GM20000 (cell line): ENCODE results near the gene BORCS8.

Experiments used
- DNase-seq: peaks from one replicate; pipeline ENCODE4 v3.0.0; 2012; ENCODE audit warnings: low spot score
- TF ChIP-seq, protein P1 (sequence below): IDR thresholded peaks from 2 replicates; pipeline ENCODE4 v1.5.1; 2012; ENCODE audit warnings: mild to moderate bottlenecking, control low read depth; ENCODE audit errors: extremely low read depth, missing control alignments

The BORCS8 gene

DNA sequence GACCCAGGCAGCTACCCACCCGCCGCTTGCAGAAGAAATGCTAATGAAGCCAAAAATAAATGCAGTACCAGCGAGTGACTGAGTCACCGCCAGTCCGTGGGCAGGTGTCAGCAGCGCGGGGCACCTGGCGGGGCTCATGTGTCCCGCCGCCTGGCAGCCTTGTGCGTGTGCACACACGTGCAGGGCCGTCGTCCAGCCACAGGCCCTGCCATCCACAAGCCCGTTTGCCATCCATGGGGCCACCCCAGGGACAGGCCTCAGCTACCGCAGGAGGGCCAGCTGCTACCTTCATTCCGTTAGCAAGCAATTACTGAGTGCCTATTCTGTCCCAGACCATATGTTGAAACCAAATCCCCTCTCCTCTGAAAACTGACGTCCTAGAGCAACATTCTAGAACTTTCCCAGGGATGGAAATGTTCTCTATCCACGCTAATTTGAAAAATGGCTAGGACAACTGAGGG is 40.3 kb upstream of the BORCS8 start:
- DNase-seq, result no peak
- TF ChIP-seq, protein P1, sequence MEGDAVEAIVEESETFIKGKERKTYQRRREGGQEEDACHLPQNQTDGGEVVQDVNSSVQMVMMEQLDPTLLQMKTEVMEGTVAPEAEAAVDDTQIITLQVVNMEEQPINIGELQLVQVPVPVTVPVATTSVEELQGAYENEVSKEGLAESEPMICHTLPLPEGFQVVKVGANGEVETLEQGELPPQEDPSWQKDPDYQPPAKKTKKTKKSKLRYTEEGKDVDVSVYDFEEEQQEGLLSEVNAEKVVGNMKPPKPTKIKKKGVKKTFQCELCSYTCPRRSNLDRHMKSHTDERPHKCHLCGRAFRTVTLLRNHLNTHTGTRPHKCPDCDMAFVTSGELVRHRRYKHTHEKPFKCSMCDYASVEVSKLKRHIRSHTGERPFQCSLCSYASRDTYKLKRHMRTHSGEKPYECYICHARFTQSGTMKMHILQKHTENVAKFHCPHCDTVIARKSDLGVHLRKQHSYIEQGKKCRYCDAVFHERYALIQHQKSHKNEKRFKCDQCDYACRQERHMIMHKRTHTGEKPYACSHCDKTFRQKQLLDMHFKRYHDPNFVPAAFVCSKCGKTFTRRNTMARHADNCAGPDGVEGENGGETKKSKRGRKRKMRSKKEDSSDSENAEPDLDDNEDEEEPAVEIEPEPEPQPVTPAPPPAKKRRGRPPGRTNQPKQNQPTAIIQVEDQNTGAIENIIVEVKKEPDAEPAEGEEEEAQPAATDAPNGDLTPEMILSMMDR, result no peak

DNA sequence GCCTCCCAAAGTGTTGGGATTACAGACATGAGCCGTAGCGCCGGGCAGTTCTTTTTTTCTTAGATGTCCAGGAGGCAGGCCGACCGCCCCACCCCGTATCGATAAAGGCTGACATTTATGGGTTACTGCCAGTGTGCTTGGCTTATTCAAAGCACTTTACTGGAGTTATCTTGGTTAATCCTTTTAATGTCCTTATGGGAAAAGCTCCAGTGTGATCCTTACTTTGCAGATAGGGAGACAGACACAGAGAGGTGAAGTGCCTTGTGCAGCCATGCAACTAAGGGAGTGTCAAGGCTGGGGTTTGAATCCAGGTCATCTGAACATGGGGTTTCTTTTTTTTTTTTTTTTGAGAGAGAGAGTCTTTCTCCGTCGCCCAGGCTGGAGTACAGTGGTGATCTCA is 39.0 kb upstream of the BORCS8 start:
- TF ChIP-seq, protein P1, result no peak
- DNase-seq, result no peak

DNA sequence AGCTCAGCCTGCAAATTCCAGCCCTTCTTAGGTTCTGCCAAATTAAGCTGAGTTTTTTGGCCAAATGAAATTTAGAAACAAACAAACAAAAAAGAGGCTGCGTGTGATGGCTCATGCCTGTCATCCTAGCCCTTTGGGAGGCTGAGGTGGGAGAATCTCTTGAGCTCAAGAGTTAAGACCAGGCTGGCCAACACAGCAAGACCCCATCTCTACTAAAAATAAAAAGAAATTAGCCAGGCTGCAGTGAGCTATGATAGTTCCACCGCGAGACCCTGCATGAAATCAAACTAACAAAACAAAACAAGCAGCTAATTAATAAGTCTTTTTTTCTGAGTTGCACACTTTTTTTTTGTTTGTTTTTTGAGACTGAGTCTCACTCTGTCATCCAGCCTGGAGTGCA is 37.7 kb upstream of the BORCS8 start:
- no peak for DNase-seq
- TF ChIP-seq, protein P1, result no peak

DNA sequence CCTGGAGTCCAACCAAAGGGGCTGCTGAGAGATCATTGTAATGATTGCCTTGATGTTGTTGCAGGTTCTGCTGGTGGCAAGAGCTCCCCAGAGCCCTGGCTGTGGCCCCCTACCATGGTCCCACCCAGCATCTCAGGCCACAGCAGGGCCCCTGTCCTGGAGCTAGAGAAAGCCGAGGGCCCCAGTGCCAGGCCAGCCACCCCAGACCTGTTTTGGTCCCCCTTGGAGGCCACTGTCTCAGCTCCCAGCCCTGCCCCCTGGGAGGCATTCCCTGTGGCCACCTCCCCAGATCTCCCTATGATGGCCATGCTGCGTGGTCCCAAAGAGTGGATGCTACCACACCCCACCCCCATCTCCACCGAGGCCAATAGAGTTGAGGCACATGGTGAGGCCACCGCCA is 35.3 kb upstream of the BORCS8 start:
- DNase-seq, result no peak
- TF ChIP-seq, protein P1, result no peak

DNA sequence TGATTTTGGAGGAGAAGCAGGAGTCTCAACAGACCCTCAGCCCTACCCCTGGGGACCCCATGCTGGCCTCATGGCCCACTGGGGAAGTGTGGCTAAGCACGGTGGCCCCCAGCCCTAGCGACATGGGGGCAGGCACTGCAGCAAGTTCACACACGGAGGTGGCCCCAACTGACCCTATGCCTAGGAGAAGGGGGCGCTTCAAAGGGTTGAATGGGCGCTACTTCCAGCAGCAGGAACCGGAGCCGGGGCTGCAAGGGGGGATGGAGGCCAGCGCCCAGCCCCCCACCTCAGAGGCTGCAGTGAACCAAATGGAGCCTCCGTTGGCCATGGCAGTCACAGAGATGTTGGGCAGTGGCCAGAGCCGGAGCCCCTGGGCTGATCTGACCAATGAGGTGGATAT is 34.7 kb upstream of the BORCS8 start:
- TF ChIP-seq, protein P1, result no peak
- no peak for DNase-seq

DNA sequence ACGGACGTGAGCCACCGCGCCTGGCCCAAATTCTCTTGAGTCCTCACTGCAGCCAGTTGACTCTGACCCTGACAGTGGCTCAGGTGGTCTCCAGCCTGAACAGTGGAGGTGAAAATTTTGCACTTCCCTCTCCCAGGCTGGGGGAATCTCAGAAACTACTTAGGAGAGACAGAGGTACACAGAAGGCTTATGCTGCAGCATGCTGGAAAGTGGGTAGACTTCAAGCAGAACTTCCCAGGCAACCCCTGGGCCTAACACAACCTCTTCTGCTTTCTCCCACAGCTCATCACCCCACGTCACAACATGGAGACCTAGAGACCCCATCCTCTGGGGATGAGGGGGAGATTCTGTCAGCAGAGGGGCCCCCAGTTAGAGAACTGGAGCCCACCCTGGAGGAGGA is 34.3 kb upstream of the BORCS8 start:
- TF ChIP-seq, protein P1, result no peak
- no peak for DNase-seq

DNA sequence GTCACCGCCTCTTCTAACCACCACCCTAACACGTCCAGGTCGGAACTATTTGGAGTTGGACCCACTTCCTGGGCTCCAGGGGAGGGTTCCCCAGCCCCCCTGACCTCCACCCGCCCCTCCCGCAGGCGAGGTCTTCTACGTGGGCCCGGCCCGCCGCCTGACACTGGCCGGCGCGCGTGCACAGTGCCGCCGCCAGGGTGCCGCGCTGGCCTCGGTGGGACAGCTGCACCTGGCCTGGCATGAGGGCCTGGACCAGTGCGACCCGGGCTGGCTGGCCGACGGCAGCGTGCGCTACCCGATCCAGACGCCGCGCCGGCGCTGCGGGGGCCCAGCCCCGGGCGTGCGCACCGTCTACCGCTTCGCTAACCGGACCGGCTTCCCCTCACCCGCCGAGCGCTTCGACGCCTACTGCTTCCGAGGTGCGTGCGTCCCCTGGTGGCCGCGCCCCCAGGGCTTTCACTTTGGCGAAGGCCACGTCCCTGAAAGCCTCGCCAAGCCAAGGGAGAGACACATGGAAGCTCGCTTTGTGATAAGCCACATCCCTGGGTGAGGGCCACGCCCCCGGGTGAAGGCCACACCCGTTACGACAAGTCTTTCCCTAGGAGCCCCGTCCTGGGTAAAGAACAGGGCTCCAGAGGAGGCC is 33.0 kb upstream of the BORCS8 start:
- peak; percentile 93 for DNase-seq
- TF ChIP-seq, protein P1, result peak; percentile 78
